Activated CD4-positive, alpha-beta T cell treated with anti-CD3 and anti-CD28 coated beads, Interleukin-2, amount 10 ng/mL, durations not matched to agents 24 days and 14 days (primary cell): ENCODE data around the gene MUC2. TPM values are rescaled to one million over a fixed set of nuclear protein-coding genes. Genes with fewer than 3 reads are reported as not detected.
A peak's percentile ranks its signal among the peaks of the same experiment; 100 is the strongest.

Source experiments
- DNase-seq: peaks from one replicate; pipeline ENCODE4 v3.0.0; 2022
- H3K27ac Mint-ChIP-seq: one replicate; pipeline ENCODE4 v1.8.0; 2022; ENCODE audit warnings: mild to moderate bottlenecking, mixed read lengths
- H3K27me3 Mint-ChIP-seq: one replicate; pipeline ENCODE4 v1.8.0; 2022; ENCODE audit warnings: mixed read lengths
- H3K36me3 Mint-ChIP-seq: one replicate; pipeline ENCODE4 v1.8.0; 2022; ENCODE audit warnings: low read depth, mild to moderate bottlenecking, mixed read lengths
- H3K4me1 Mint-ChIP-seq: one replicate; pipeline ENCODE4 v1.8.0; 2021; ENCODE audit warnings: mixed read lengths
- H3K4me3 Mint-ChIP-seq: one replicate; pipeline ENCODE4 v1.8.0; 2022; ENCODE audit warnings: mild to moderate bottlenecking, moderate library complexity, mixed read lengths
- H3K9me3 Mint-ChIP-seq: one replicate; pipeline ENCODE4 v1.8.0; 2021; ENCODE audit warnings: mixed read lengths
- intact Hi-C: fragments of 100-400 bp; cut with micrococcal nuclease; formaldehyde crosslinking; loops from one replicate; pipeline ENCODE4 v1.15.1; 2023
- total RNA-seq: library from RNA; stranded (reverse); gene quantifications from 2 replicates; pipeline ENCODE4 v1.2.3, GENCODE V29; 2022

The MUC2 gene
- total RNA-seq, 1 donor from 2014 or later: not detected

DNA sequence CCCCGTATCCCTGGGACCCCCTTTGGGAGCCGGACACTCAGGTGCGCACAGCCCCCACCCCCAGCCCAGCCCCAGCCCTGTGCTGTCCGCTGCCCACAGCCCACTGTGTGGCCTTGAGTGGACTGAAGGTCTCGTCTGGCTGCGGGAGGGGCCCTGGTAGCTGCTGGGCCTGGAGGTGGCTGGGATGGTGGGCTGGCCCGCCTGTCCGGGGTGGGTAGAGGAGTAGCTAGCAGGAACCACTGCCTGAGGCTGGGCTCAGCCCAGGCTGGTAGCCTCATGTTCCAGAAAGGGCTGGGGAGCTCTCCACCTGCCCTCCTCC lies 33.6 kb upstream of the MUC2 start:
- intact Hi-C loops: no loop called here
- Mint-ChIP-seq H3K27ac (no peak overlapping the region), H3K27me3 (no peaks in the 10 kb centered on the region), H3K4me3 (no peak overlapping the region), H3K4me1 (no peaks in the 10 kb centered on the region), H3K36me3 (no peaks in the 10 kb centered on the region), H3K9me3 (no peaks in the 10 kb centered on the region)
- no peak for DNase-seq

DNA sequence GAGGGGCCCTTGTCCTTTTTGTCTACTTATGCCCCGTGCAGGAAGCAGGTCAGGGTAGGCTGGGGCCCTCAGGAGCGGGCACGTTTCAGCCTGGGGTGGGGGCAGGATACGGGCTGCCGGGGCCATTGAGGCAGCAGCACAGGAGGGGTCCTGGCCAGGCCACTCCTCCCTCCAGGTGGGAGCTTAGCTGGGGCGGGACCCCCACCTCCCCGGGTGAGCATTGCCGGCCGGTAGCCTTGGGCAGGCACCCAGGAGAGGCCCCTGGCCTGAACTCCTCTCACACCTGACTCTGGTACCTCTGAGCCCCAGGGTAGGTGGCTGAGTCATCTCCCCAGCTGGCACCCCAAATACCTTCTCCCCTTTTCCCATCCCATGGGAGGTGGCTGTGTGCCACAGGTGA lies 33.2 kb upstream of the MUC2 start:
- H3K27ac Mint-ChIP-seq: no peak overlapping the region
- H3K36me3 Mint-ChIP-seq: no peaks in the 10 kb centered on the region
- no peaks in the 10 kb centered on the region for H3K9me3 Mint-ChIP-seq
- no peak overlapping the region for H3K4me3 Mint-ChIP-seq
- H3K4me1 Mint-ChIP-seq: no peaks in the 10 kb centered on the region
- no peaks in the 10 kb centered on the region for H3K27me3 Mint-ChIP-seq
- no peak for DNase-seq
- intact Hi-C loops: no loop called here

DNA sequence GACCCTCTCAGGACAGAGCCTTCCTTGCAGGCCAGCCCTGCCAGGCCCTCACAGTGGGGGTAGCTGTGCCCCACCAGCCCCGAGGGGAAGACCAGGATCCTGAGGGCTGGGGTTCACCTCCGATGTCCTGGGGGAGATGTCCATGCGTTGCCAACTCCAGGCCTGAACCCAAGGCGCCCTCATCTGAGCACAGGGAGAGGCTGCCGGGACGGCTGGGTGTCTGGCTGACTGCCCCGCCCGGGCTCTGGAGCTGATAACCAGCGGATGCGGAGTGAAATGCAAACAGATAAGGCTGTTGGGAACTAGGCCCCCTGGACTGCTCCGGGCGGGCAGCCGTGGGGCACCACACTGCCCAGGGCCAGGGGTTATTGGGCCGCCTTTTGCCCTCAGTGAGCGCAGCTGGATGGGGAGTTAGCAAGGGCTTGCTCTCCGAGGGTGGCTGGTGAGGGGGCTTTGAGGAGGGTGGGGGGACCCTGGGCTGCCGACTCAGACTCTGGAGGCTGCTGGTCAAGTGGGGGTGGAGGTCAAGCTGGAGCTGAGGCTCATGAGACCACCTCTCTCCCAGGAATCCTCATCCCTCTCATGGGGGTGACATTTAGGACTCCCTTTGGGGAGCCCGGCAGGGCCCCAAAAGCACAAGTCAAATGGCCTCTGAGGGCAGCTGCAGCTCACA lies 32.6 kb upstream of the MUC2 start:
- Mint-ChIP-seq H3K27ac (no peak overlapping the region), H3K9me3 (no peaks in the 10 kb centered on the region), H3K27me3 (no peaks in the 10 kb centered on the region), H3K36me3 (no peaks in the 10 kb centered on the region), H3K4me3 (no peak overlapping the region), H3K4me1 (no peaks in the 10 kb centered on the region)
- DNase-seq: no peak
- intact Hi-C loops: no loop called here

DNA sequence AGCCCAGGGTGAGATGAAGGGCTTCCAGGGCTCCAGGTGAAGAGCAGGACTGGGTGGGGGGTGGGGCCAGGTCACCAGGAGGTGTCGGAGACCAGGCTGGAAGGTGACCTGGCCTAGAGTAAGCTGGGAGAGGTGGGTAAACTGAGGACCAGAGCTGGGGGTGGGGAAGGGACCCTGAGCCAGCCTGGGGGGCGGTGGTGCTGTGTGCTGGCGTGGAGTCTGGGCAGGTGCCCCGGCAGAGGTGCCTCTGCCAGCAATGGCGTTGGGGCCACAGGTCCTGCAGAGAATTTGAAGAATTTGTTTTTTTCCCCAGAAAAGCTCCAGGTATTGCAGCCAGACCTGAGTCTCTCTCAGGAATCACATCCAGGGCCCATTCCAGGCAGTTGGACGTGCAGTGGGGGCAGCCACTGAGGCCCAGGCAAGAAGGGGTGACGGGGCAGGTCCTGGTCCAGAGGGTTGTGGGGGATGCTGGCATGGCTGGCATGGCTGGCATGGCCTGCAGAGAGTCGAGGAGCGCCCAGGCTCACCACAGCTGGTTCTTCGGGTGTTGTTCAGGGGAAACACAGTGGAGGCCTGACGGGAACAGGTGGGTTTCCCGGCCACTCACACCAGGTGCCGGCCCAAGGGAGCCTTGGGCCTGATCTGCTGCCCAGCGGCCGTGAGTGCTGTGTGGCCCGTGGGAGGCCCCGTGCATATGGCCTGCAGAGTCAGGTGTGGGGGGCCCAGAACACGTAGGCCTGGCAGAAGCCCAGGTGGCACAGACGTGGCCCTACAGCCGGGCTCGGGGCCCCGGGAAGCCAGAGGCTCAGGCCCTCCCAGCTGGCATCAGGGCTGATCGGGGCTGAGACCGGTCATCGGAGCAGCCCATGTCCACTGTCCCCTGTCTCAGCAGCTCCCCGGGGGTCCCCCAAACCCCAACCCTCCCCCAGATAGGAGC lies 31.8 kb upstream of the MUC2 start:
- Mint-ChIP-seq H3K27me3 (no peaks in the 10 kb centered on the region), H3K27ac (no peak overlapping the region), H3K36me3 (no peaks in the 10 kb centered on the region), H3K4me1 (no peaks in the 10 kb centered on the region), H3K4me3 (no peak overlapping the region), H3K9me3 (no peaks in the 10 kb centered on the region)
- intact Hi-C loops: no loop called here
- no peak for DNase-seq

DNA sequence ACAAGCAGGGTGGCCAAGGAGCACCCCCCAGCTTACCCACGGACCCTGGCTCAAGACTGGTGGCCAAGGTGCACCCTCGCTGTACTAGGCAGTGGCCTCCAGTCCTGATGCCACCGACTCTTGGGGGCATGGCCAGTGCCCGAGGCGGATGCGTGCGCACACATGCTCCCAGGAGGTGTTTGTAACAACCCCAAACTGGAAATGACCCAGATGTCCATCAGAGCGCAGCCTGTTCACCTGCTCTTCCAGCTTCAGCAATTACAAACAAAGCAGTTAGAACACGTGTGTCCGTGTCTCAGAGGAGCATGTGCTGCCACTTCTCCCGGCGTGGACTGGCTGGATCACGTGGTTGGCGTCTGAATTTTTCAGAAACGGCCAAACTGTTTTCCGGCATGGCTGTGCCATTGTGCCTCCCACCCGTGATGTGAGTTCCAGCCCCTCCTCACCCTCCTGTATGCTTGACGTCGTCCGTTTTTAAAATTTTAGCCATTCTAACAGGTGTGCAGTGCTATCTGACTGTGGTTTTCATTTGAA lies 31.0 kb upstream of the MUC2 start:
- no peak overlapping the region for H3K4me3 Mint-ChIP-seq
- no peaks in the 10 kb centered on the region for H3K27me3 Mint-ChIP-seq
- no peaks in the 10 kb centered on the region for H3K4me1 Mint-ChIP-seq
- H3K27ac Mint-ChIP-seq: no peak overlapping the region
- no peaks in the 10 kb centered on the region for H3K36me3 Mint-ChIP-seq
- no peaks in the 10 kb centered on the region for H3K9me3 Mint-ChIP-seq
- intact Hi-C loops: no loop called here
- DNase-seq: no peak

DNA sequence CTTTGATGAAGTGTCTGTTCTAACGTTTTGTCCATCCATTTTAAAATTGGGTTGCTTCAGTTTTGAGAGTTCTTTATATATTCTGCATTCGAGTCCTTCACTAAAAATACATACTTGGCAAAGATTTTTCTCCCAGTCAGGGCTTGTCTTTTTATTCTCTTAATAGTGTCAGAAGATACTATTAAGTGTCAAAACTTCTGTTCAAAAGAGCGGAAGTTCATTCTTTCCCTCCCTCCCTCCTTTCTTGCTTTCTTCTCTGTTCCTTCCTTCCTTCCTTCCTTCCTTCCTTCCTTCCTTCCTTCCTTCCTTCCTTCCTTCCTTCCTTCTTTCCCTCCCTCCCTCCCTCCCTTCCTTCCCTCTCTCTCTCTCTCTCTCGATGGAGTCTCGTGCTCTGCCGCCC lies 30.5 kb upstream of the MUC2 start:
- intact Hi-C loops: no loop called here
- no peaks in the 10 kb centered on the region for H3K9me3 Mint-ChIP-seq
- H3K4me1 Mint-ChIP-seq: no peaks in the 10 kb centered on the region
- peaks cover under 1% of the 10 kb centered on the region for H3K27me3 Mint-ChIP-seq
- no peak overlapping the region for H3K27ac Mint-ChIP-seq
- no peak overlapping the region for H3K4me3 Mint-ChIP-seq
- DNase-seq: no peak
- no peaks in the 10 kb centered on the region for H3K36me3 Mint-ChIP-seq

DNA sequence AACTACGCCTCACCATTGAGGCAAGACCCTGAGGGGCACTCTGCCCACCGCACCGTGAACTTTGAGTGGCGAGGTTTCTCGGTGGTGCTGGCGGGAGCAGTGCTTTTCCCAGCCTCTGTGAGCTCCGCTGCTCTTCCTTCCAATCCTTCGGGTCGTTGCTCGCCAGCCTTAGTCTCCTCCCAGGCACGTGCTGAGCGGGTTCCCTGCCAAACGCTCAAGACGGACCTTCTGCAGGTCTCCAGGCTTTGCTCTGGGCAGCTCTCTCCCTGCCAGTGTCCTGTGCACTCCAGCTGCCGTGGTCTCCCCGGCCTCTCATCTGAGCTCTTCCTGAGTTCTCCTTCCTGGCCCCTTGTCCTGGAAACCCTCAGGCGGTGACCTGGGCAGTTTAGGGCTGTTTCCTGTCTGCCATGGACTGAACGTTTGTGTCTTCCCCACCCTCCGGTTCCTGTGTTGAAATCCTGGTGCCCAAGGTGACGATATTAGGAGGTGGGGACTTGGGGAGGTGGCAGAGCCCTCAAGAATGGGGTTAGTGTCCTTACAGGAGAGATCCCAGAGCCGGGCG lies 27.0 kb upstream of the MUC2 start:
- Mint-ChIP-seq H3K4me3 (no peak overlapping the region), H3K36me3 (no peaks in the 10 kb centered on the region), H3K4me1 (peaks cover 2% of the 10 kb centered on the region), H3K27ac (no peak overlapping the region), H3K9me3 (no peaks in the 10 kb centered on the region), H3K27me3 (peaks cover 2% of the 10 kb centered on the region)
- no peak for DNase-seq
- intact Hi-C loops: no loop called here

DNA sequence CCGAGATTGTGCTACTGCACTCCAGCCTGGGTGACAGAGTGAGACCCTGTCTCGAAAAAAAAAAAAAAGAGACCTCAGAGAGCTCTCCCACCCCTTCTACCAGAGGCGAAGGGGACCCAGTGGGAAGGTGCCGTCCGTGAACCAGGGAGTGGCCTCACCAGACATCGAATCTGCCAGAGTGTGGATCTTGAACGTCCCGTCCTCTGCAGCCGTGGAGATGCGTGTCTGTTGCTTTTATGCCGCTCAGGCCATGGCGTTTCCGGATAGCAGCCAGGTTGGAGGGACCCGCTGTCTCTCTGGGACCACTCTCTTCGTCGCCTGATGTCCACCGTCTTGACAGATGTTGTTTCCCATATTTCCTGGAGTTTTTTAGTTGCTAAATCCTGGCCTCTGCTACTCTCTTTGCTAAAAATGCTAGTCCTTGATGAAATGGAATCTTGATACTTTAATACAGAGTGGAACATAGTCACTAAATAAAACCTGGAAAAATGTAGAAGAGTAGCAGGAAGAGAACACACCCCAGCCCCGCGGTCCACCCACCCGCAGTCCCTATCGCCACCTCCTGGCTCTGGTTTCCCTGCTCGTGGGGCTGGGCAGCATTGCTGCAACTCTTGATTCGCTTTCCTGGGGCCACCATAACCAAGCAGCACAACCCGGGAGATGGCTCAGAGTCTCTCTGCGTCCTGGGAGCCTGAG lies 26.2 kb upstream of the MUC2 start:
- Mint-ChIP-seq H3K9me3 (no peaks in the 10 kb centered on the region), H3K36me3 (no peaks in the 10 kb centered on the region), H3K27me3 (peaks cover 2% of the 10 kb centered on the region), H3K4me3 (no peak overlapping the region), H3K27ac (no peak overlapping the region), H3K4me1 (peaks cover 2% of the 10 kb centered on the region)
- no peak for DNase-seq
- intact Hi-C loops: no loop called here

DNA sequence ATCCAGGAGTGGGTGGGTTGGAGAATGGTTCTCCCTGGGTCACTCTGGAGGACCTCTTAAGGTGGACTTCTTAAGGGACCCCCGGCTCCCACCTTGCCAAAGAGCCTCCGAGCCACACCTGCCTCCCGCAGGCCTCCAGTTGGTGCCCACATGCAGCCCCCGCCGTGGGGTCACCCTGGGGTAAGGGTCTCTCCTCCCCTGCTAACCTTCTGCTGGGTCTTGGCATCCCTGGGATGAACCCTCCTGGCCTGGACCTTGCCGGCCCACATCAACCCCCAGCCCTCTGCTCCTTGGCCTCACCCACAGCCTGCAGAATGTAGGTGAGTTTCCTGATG lies 25.6 kb upstream of the MUC2 start:
- no peak overlapping the region for H3K27ac Mint-ChIP-seq
- intact Hi-C loops: no loop called here
- no peak for DNase-seq
- H3K4me1 Mint-ChIP-seq: peaks cover 2% of the 10 kb centered on the region
- H3K9me3 Mint-ChIP-seq: no peaks in the 10 kb centered on the region
- H3K27me3 Mint-ChIP-seq: peaks cover 2% of the 10 kb centered on the region
- H3K4me3 Mint-ChIP-seq: no peak overlapping the region
- no peaks in the 10 kb centered on the region for H3K36me3 Mint-ChIP-seq

DNA sequence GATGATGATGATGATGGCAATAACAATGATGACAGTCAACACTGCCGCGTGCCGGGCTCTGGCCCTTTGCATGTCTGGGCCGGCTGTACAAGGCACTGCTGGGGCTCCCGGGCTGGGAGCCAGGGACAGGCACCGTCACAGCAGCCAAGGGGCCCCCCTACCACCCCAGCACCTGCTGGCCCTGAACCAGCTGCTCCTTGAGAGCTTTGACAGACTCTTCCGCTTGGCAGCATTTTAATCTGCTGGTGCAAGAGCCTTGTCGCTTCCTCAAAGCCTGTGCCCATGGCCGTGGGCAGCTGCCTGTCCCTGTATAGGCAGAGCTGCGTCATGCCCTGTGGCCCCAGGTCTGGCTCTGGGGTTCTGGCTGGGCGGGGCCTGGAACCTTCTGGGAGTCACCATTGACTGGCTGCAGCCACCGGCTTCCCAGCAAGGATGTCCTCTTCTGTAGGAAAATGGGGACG lies 25.2 kb upstream of the MUC2 start:
- no peak overlapping the region for H3K4me3 Mint-ChIP-seq
- H3K9me3 Mint-ChIP-seq: no peaks in the 10 kb centered on the region
- intact Hi-C loops: no loop called here
- peaks cover 2% of the 10 kb centered on the region for H3K27me3 Mint-ChIP-seq
- no peak overlapping the region for H3K27ac Mint-ChIP-seq
- no peak for DNase-seq
- H3K4me1 Mint-ChIP-seq: peaks cover 2% of the 10 kb centered on the region
- no peaks in the 10 kb centered on the region for H3K36me3 Mint-ChIP-seq

DNA sequence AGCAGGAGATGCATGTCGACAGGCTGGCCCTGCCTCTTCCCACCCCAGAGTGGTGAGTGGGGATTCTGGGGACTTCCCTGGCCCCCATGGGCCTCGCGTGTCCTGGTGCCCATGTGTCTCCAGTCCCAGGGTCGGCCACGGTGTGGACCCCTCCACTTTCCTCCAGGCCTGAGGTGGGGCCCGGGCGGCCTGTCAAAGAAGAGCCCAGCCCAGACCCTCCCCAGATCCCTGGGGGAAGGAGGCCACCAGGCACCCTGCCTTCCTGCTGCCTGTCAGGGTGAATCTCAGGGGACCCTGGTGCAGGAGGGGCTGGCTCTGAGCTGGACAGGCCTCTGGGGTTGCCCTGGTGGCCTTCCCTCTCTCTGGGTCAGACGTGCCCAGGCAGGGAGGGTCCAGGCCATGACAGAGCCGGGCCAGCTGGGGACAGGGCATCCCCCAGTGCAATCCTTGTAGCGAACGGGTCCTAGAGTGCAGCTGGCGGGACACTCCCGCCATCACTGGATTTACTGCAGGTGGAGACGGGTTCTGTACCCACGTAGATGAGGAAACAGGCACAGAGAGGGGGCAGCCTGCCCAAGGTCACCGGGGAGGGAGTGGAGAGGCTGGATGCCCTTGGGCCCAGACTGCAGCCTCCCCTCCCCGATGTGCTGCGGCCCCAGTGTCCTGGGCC lies 24.6 kb upstream of the MUC2 start:
- Mint-ChIP-seq H3K4me1 (peaks cover 2% of the 10 kb centered on the region), H3K9me3 (no peaks in the 10 kb centered on the region), H3K27me3 (peaks cover 2% of the 10 kb centered on the region), H3K27ac (no peak overlapping the region), H3K36me3 (no peaks in the 10 kb centered on the region), H3K4me3 (no peak overlapping the region)
- no peak for DNase-seq
- intact Hi-C loops: loop anchor here (2.0 kb wide), 1 partner anchor 125 kb away; the partner anchor contains the start of gene AP2A2

DNA sequence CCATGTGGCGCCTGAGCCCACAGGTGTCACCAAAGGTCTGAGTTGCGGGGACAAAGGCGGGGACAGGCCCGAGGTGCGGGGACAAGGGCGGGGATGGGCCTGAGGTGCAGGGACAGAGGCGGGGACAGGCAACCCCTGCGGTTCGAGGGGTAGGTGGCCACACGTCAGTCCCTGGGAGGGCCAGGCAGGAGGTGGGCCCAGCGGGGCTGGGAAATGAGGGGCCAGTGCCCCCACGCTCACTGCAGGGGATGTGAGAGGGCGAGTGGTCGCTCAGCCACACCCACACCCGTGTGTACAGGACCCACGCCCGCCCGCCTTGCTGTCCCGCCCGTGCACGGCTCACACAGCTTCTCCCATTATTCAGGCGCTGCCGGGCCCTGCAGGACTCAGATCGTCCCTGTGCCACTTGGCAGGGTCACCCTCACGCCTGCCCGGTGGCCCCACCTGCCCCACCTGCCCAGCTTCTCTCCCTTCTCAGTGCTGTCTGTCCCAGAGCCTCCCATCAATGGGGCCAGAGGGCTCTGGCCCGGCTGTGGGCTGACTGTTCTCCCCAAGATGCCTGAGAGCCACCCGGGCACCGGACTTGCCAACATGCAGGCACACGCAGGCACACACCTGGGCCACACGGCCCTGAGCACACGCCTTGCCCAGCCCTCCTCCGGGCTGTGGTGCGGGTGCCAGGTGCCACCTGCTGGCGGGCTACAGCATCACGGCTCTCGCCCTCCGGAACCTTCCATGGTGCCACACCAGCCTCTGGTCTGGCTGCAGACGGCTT lies 23.9 kb upstream of the MUC2 start:
- H3K27me3 Mint-ChIP-seq: peaks cover 2% of the 10 kb centered on the region
- H3K9me3 Mint-ChIP-seq: no peaks in the 10 kb centered on the region

More for the DNA sequence above, 23.9 kb upstream of the MUC2 start:
- peak; percentile 93 for DNase-seq
- Mint-ChIP-seq H3K4me3 (no peak overlapping the region), H3K27ac (no peak overlapping the region), H3K4me1 (peaks cover 2% of the 10 kb centered on the region), H3K36me3 (no peaks in the 10 kb centered on the region)
- intact Hi-C loops: loop anchor here (1.0 to 2.0 kb wide), 2 partner anchors 126 to 202 kb away; partner anchors contain the start of gene AP2A2
